COR-L47 (cell line): Measurements from ENCODE around the gene POTEB.
"Not testable (repeated sequence)": the region's sequence is repeated elsewhere in the genome, so short reads cannot be mapped to it uniquely, and the experiment has no call there.

Experiments used
- DNase-seq: peaks from one replicate; lab custom pipeline; 2025; lab: John Stamatoyannopoulos, UW

The POTEB gene

DNA sequence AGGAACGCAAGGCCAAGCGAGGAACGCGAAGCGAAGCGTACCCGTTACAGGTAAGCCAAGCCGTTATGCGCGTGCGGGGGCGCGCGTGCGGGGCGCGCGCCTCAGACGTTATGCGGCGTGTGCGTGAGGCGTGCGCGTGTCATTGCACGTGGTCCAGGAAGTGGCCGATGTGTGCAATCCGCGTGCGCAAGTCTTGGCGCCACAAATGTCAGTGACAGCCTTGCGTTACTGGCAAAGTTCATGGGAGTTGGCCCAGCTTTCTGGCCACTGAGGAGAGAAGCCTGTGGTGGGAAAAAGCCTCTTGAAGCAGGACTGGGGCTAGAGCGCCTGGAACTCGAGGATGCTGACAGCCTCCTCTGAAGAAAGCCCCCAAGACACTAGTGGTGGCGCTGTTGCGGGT, at the start of gene POTEB:
POTEB (minus strand) TSS at position 101 of the 400 bp plus-strand sequence. CDS start 489 bp downstream, outside the sequence.
- not testable (repeated sequence) for DNase-seq

DNA sequence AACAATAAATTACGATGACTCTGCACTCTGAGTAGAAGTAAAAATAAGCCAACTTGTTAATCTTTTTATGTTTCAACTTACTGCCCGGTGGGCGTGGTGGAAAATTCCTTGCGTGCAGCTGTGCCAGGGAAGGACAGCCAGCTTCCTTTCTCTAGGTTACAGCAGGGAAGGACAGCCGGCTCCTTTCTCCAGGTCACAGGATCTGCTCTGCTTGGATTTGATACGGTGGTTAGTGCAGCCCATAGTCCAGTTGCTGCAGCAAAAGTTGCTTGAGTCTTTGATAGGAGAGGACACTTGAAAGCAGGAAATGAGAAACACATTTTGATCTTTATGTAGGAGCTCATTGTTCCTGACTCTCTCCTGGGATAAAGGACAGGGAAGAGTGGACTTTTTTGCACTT, 13.4 kb upstream of the POTEB start:
- DNase-seq, result not testable (repeated sequence)

DNA sequence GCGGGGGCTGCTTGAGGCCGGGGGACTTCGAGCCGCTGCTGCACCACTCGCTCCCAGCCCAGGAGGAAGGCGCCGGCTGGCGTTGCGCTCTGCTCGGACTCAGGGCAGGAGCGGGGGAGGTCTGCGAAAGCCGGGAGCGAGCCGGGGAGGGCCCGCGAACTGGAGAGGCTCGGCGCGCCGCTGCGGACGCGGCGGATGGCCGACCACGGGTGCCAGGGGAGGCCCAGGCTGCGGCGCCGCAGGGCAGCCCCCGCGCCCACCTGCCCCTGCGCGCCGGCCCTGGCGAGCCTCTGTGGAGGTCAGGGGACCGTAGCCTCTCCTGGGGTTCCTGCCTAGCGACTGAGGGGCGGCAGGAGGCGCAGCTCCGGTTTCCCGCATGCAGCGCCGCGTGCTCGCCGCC, 12.0 kb upstream of the POTEB start:
- DNase-seq, result not testable (repeated sequence)

DNA sequence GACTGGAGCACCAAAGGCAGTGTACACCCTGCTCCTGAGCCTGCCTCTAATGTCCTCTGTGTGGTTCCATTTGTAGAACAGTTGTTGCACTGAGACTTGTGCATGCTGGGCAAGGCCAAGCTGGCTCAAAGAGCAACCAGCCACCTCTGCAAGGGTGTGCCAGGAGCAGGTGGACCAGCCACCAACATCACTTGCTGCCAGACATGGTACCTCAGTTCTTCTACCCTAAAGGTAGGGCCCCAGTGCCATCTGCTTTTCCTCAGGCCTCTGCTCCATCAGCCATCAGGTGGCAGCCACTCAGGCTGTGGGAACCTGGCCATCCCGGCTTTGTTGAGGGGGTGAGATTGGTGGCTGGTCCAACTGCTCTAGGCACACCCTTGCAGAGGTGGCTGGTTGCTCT, 38.7 kb downstream of the POTEB start:
- DNase-seq, result not testable (repeated sequence)
